HG03103 (cell line): ENCODE data around the gene PKIG.

ENCODE experiments used
- ATAC-seq: cut with Tn5 transposase; IDR thresholded peaks from one replicate; pipeline ENCODE4 v1.9.1; 2021; ENCODE audit warnings: low read depth; ENCODE audit not compliant: unreplicated experiment

The PKIG gene

DNA sequence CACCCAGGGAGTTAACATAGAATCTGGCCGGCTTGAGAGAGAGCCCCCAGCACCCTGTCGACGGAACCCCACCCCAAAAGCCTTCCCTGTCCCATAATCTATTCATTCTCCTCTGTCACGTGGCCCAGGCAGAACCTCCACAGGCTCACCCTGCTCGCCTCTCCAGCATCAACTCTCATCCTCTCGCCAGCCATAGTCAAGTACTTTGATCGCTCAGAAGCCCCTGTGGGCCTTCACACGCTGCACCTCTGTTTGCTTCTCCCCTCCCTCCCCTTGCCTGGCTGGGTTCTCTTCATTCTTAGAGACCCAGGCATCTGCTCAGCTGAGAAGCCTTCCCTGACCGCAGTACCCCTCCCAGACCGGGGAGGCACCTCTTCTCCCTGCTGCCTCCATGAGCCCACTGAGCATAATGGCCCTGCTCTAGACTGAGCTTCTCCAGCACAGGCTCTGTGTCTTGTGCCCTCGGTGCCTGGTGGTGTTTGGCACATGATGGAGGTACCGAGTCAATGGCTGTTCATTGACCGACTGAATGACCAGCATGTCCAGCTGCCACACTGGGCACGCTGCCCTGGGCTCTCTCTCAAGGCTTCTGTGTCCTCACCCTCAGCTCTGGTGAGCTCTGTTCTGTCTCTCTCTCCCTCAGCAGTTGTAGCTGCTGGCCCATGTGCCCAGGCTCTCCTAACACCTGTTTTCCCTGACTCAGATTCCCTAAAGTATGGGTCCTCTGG, 33.7 kb downstream of the PKIG start:
- no peak for ATAC-seq

DNA sequence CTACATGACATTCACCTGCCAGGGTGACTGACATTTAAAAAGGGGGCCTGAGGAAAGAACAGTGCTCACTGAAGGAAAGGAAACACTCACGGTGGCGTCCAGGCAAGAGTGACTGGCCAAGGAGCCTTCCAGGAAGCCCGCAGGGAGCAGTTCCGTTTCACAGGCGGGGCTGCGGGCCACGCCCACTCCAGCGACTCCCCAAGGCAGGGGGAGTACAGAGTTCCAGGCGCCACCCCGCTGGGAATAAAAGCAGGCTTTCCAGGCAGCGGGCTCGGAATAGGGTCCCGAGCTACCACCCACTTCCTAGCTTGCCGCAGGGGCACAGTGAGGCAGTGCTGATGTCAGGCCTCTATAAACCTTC, 34.2 kb downstream of the PKIG start:
- no peak for ATAC-seq

DNA sequence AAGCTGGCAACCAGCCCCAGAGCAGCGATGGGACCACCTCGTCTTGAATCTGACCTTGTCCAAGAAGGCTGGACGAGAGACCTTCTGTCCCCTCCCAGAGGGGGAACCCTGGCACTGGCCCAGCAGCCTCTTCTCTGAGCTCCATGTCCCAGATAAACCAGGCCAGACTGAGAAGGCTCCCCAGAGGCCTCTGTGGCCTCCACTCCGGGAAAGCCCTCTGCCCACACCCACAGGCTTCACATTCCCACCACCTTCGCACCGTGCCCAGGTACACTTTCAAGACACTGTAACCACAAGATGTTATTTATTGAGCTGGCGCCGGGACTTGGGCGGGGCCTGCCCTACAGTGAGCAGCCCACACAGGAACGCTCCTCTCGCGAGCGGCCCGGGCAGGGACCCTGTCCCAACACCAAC, 35.9 kb downstream of the PKIG start:
- ATAC-seq = no peak

DNA sequence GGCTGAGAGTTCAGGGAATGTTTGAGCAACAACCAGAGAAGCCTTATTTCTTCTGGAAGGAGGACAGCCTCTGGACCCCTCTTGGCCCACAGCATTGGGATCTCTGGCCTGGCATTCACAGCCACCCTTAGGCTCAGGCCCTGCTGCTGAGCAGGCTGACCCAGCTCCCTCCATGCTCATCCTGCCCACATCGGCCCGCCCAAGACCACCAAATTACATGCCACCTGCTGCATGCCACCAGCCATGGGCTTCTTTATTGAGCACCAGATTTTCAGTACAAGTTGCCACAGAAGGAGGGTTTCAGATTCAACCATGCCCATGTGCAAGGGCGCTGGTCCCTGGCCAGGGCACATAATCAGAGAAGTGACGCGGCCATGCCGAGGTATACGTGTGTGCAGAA, 36.9 kb downstream of the PKIG start:
- no peak for ATAC-seq

DNA sequence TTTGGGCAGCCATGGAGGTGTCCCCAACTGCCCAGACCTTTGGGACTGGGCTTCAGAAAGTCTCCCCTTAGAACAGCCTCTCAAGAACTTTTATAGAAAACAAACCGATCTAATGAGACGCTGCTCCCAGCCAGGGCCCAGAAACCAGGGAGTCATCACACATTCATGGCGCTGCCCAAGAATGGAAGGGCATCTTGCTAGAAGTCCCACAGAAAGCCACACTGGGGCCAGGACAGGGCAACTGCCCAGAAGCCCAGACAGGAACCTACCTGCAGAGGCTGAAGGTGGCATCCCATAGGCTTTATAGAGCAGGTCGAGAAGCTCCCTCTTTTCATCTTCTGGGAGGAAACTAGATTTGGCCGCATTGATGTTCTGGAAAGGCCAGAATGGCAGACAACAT, 37.7 kb downstream of the PKIG start:
- ATAC-seq = no peak

DNA sequence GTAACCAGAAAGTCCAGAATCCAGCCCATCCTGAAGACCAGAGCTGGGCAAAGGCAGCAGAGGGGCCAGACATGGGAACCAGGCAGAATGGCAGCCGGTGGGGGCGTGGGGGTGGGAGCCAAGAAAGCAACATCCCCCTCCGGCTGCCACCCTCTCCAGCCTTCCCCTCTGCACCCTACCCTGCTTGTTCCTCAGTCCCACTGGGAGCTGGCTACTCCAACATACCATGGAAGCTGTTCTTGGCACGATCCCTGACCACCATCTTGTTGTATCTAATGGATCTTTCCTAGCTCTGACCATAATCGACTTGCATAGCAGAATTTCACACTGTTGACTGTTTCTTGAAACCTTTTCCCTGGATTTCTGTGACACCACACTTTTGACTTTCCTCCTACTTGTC, 38.9 kb downstream of the PKIG start:
- ATAC-seq = no peak

DNA sequence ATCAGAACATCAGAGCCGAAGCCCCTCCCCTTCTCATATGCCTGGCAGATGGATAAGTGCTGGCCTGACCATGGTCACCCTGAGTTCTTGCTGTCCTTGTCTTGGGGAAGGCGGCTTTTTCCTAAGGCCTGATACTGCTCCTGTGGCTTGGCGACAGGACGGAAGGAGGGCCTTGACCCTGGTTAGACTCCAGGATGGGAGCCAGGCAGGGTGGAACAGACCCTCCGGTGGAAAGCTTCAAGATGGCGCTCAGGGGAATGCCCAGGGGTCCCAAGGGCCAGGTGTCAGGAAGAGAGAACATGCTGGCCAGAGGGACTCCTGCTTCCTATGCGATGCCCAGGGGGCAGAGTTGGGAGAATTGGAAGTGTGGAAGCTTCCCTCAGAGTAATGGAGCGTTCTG, 39.6 kb downstream of the PKIG start:
- no peak for ATAC-seq

DNA sequence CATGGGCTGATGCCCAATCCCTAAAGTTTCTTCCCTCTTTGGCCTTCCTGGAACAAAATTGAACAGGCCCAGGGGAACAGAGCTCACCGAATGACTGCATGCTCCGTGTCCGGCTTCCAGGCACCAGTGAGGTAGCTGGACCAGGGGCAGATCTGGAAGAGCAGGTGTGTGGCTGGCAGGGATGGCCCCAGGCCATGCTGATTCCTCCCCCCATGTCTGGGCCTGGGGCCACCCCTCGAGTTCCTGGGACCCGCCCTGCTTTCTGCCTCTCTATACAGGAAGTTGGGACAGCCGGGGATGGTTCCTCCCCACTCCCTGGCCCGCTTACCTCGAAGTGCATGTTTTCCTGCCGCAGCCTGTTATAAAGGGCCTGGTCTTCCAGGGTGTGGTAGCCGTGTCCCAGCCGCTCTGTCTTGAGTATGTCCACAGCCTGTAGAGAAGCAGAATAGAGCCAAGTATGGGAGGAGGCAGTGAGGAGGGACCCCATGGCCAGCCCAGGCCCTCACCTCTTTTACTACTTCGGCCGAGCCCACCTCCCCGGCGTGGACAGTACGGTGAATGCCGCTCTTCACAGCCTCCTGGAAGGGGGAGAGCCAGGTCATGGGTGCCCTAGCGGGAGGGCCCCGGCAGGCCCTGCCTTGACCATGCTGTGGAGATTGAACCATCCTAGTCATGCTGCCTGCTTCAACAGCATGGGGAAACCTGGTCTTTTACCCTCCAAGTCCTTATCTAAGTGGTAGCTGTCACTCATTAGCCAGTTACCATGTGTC, 40.3 kb downstream of the PKIG start:
- ATAC-seq = no peak

DNA sequence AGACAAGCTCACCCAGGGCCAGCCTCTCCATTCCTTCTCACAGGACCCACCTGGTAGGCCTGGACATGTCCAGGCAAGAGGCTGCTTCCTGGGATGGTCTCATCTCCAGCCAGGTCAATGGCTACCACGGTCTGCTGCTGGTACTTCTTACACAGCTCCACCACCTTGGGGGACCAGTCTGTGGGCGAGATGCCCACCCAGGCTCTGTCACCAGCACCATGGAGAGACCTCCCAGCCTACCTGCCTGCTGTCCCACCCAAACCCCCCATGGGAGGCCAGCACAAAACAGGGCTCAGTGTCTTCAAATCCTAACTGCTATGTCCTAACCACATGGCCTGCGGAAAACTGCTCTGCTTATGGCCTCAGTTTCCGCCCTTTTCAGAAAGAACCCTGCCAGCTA, 41.8 kb downstream of the PKIG start:
- ATAC-seq = no peak

DNA sequence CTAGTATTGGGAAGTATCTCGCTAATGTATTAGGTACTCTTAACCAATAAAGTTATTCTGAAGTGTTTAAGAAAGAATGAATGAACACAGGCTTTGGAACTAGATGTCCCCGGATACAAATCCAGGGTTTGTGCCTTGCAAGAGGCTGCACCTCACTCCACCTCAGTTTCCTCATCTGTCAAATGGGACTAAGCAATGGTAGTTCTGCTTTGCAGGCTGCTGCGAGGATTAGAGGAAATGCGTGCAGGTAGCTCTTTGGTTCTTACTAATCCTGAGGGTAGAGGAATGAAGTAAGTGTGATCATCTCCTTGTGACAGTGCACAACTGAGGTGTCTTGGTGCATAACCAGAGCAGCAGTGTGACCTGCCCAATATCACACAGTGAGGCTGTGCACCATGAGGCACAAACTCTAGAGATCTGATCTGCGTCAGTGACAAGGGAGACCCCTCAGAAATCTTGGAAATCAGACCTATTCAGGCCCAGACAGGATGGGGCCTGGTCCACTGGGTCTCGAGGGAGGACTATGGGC, 42.4 kb downstream of the PKIG start:
- ATAC-seq = no peak

DNA sequence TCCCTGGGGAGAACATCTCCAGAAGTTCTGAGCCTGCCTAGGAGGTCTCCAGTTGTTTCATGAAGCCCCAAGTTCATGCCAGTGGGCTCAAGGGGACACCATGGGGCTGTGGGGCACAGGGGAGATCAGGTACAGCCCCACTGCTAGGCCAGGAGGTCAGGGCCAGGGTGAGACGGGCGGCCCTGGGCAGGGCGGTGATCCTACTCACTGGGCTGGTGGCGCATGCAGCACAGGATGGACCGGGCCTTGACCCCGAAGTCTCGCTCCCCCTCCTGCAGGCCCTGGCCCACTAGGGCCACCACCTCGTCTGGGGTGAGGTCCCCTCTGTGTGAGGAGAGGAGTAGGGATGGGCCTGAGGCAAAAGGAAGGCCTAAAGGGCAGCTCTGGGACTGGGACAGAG, 43.0 kb downstream of the PKIG start:
- no peak for ATAC-seq

DNA sequence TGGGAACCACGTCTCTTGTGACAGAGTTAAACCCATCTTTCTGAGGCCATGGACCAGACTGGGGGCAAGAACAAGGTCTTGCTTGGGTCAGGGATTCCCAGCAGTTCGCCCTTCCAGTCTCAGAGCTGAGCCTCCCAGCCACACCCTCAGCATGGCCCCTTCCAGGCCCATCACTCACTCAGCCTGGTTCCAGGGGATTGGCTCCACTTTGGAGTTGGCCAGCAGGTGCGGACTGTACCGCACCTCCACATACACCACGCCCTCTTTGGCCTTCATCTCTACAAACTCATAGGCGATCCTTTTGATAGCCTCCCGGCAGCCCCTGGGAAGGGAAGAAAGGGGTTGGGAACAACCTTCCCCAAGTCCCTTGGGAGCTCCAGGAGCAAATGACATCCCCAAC, 43.9 kb downstream of the PKIG start:
- ATAC-seq = no peak

DNA sequence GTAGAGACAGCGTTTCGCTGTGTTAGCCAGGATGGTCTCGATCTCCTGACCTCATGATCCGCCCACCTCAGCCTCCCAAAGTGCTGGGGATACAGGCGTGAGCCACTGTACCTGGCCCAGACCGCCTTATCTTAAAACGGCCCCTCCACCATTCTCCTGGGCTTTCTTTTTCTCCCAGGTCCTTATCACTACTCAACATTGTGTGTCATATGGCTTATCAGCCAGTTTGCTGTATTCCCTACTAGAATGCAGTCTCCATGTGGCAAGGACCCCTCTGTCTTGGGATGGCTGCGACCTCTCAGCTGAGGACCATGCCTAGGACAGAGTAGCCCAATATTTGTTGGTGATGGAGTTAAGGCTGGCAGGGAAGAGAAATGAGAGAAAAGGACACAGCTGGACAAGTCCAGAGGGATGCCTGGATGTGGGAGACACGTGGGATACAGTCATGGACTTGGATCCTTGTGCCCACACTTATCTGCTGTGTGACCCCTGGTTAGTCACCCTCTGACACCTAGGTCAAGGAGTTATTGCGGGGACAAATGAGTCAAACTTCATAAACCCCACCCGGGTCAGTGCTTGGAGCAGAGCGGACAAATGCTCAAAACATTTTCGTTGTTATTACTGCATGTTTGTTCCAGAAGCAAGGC, 45.1 kb downstream of the PKIG start:
- ATAC-seq = no peak

DNA sequence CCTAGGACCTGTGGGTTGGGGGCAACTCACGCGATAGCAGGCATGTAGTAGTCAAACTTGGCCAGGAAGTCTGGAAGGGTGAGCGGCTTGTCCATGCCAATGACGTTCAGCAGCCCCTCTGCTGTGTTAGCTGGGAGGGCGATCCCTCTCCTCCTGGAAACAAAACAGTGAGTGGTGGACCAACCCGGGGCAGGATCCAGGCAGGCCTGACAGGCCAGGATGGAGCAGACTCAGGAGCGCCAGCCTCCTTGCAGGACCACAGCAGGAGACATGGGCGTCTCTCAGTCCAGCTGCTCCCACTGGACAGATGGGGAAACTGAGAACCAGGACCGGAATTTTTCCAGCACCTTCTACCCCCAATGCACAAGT, 46.6 kb downstream of the PKIG start:
- ATAC-seq = no peak

DNA sequence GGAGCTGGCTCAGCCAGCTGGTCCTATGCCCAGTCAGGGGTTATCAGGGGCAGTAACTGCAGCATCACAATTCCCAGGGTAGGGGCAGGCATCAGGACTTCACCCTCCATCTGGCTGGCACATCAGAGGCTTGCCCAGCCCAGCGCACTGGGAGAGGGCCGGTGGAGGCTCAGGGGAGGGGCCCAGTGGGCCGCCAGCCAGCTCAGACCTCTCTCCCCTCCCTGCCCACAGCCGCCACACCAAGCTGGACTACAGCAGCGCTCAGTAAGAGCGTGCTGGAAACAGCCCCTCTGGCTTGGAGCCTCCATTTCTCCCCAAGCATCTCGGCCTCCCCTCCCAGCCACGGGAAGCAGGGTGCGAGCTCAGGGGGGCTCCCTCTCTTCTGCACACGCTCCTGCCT, 47.2 kb downstream of the PKIG start:
- ATAC-seq = no peak

DNA sequence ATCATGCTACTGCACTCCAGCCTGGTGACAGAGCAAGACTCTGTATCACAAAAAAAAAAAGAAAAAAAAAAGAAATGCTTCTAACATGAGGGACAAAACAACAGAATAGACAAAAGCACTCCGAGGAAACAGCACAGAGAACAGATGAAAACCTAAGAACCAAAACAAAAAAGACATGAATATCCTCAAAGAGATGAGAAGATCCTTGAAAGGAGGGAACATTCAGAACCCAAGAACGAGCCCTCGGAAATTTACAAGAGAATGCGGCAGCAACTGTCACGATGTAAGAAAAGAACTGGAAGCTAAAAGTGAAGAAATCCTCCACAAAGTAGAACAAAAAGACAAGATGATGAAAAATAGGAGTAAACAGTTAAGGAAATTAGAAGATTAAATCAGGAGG, 47.9 kb downstream of the PKIG start:
- no peak for ATAC-seq

DNA sequence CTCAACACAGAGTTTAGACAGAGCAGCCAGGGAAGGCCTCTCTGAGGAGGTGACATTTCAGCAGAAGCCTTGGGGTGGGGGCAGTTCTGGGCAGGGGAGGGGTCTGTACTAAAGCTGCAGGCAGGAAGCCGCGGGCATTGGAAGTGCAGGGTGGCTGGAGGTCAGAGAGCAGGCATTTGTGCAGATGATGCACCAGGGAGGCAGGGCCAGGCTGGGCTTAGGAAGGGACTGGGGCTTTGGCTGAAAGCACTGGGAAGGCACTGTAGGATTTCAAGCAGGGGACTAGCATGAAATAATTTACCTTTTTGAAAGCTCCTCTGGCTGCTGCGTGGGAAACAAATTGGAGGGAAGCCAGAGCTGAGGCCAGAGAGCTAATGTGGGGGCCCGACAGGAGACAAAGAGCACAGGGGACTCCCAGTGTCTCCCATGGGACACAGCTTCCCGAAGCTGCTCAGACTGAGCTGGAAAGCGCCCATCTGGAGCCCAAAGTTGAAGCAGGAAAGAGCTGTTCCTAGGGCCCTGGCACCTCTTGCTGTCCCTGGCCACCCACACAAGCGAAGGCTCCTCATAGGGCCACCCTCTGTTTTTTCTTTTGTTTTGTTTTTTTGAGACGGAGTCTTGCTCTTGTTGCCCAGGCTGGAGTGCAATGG, 49.8 kb downstream of the PKIG start:
- ATAC-seq = no peak

DNA sequence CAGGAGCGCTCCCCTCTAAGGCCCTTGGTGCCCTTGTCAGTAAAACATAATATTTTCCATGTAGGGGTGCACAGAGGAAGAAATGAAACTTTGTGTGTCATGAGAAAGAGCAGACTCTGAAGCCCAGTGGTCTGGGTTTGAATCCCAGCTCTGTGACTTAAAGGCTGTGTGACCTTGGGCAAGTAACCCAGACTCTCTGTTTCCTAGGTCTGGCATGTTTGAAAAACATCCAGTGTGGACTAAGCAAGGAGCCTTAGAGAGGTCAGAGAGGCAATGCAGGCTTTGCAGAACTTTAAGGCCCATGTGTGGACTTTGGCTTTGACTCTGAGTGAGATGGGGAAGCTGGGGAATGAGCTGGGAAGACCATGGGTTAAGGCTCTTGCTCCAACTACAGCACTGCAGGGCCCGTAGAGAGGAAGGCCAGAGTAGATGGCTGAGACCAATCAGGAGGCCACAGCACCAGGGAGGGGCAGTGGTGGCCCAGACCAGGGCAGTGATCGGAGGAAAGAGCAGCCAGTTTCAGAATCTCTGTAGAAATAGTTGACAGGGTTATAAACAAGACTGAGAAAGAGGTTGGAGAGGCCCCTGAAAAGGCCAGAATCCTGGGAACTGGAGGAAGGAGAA, 50.9 kb downstream of the PKIG start:
- no peak for ATAC-seq

DNA sequence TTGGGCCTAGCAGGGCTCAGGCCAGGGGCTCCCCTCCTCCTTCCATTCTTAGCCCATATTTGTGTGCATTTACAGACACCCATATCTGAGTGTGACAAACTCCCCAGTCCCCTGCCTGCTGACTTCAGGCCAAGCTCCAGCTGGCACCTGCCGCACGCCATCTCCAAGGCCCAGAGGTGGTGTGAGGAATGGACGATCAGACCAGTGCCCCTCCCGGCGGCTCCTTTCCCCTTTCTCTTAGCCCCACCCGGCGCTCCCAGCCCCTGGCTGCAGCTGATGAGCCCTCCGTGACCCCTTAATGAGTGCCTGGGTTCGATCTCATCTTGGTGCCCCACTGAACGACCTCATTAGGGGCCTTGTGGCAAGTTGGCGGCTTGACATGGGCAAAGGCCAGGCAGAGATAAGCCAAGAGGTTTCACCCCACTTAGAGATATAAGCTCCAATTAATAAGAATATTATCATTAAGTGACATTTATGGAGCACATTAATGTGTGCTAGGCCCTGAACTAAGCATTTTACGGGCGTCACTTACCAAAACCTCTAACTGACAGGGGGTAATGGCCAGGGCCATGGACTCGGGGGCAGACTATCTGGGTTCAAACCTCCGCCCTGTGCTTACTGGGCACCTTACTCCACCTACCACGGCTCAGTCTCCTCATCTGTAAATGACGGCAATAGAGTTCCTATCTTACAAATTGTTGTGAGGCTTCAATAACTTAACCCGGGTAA, 51.7 kb downstream of the PKIG start:
- no peak for ATAC-seq

DNA sequence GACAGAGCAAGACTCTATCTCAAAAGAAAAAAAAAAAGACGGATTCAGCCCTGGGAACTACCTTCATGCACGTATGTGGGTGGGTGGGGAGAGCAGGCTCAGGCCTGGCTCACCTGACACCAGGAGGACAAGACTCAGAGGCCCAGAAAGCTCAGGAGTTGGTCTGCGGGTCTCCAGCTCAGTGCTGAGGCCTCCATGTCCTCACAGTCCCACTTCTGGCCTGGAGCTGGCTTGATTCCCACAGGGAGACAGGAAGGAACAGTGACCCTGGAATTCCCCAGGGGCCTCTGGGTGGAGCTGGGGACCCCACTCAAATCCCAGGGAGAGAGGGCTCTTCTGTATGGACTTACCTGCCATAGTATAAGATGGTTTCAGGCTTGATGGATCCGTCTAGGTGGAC, 53.5 kb downstream of the PKIG start:
- no peak for ATAC-seq
